Stimulated activated CD4-positive, alpha-beta T cell treated with anti-CD3 and anti-CD28 coated beads, Interleukin-4, amount 100 ng/mL, for 1 hour (primary cell): ENCODE data around the gene TLR2.
"Not testable (repeated sequence)": the region's sequence is repeated elsewhere in the genome, so short reads cannot be mapped to it uniquely, and the experiment has no call there.

Source experiments
- DNase-seq: peaks from one replicate; pipeline ENCODE4 v3.0.0-alpha.2; 2020

The TLR2 gene

GRCh38 chr4:153661215-153661822 lies 22.8 kb upstream of the TLR2 start:
- DNase-seq = no peak

GRCh38 chr4:153661908-153662307 lies 22.2 kb upstream of the TLR2 start:
- DNase-seq = no peak

DNA sequence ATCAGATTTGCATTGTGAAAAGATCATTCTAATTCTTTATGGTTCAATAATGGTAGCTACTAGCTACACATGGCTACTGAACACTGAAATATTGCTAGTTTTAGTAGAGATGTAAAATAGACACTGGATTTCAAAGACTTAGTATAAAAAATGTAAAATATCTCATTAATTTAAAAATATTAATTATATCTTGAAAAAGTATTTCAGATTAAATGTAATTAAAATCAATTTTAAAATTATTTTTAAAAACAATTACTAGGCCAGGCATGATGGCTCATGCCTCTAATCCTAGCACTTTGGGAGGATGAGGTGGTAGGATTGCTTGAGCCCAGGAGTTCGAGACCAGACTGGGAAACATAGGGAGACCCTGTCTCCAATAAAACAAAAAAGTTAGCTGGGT lies 20.4 kb upstream of the TLR2 start:
- DNase-seq = no peak

DNA sequence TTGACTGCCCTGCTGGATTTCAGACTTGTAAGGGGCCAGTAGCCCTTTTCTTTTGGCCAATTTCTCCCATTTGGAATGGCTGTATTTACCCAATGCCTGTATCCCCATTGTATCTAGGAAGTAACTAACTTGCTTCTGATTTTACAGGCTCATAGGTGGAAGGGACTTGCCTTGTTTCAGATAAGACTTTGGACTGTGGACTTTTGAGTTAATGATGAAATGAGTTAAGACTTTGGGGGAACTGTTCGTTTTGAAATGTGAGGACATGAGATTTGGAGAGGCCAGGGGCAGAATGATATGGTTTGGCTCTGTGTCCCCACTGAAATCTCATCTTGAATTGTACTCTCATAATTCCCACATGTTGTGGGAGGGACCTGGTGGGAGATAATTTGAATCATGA lies 17.6 kb upstream of the TLR2 start:
- not testable (repeated sequence) for DNase-seq

DNA sequence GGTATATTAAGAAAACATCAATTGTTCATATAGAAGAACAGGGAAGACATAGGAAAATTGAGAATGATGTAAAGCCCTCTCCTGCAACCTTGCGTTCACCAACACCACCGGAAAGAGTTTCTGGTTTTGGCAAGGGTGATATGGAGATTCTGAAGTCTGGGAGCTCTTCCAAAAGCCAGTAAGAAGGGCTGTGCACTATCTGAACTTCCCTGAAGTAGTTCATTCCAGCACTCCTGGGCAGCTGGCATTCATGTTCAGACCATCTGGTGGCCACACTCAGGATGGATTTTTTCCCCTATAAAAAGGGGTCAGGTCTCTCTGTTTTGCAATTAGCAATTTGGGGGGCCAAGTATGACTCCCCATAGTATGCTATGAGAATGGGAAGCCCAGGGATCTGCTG lies 15.4 kb upstream of the TLR2 start:
- DNase-seq = no peak

DNA sequence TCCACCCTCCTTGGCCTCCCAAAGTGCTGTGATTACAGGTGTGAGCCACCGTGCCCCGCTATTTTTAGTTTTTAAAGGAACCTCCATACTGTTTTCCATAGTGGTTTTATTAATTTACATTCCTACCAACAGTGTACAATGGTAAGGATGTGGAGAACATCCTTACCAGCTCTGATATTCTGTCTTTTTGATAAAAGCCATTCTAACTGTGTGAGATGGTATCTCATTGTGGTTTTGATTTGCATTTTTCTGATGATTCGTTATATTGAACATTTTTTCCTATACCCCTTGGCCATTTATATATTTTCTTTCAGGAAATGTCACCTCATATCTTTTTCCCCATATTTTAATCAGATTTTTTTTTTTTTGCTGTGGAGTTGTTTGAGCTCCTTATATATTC lies 14.2 kb upstream of the TLR2 start:
- DNase-seq = no peak

- DNase-seq = no peak
Observed at GRCh38 chr4:153676486-153676885, 7.6 kb upstream of the TLR2 start.

DNA sequence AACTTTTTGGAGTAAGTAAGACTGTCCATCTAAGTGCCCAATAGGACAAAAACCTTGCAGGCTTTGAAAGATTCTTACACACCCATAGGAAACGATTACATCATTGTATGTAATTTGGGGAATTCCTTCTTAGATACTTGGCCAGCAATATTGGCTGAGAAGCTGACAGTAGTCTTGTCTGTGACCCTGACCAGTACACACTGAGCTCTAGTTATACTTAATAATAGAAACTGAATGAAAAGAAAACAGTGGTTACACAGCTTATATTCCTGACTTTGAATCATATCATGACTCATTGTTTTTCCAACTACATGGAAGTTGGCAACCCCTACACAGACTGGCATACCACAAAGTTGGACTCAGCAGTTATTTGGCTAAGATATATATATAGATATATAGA lies 7.1 kb upstream of the TLR2 start:
- DNase-seq = no peak

GRCh38 chr4:153679486-153679885 lies 4.6 kb upstream of the TLR2 start:
- DNase-seq = no peak

DNA sequence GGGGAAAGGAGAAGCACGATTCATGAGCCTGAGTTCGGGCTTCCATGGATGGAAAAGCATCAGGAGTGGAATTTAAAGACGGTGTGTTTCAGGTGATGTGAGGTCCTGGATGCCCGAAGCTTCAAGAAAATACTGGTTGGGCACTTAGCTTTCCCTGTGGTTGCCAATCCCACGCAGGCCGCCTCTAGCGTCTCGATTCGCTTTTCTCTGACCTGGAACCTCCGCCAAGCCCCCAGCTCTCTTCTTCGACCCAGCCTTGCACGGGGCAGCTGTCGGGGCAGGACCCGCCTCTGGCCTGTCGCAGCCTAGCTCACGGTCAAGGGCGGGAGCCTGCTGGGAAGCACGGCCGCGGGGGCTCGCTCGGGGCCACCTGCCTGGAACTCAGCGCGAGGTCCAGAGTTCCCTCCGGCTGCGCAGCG lies 308 bp upstream of the TLR2 start:
- no peak for DNase-seq

GRCh38 chr4:153684971-153685371 lies 891 bp downstream of the TLR2 start:
- DNase-seq = no peak

- DNase-seq = no peak
Observed at GRCh38 chr4:153704522-153704921, 20.4 kb downstream of the TLR2 start.

DNA sequence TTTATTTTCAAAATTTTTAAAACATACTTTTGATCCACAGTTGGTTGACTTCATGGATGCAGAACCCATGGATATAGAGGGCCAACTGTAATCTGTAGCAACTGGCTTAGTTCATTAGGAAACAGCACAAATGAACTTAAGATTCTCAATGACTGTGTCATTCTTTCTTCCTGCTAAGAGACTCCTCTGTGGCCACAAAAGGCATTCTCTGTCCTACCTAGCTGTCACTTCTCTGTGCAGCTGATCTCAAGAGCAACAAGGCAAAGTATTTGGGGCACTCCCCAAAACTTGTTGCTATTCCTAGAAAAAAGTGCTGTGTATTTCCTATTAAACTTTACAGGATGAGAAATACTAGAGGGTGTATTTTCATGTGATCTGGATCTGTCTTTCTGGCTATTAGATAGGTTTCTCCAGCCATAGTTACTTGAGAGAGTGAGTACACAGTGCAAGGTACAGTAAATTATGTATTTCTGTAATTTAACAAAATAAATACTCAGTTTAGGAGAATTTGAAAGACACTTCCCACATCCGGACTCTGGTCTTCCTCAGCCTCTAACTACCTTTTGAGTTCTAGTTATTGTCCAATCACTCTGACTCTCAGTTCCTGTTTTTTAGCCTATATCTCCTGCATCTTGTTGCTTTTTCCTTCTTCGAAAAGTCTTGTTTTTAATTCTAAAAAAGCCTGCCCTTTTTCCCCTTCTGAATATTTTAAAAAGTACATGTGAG lies 21.8 kb downstream of the TLR2 start:
- no peak for DNase-seq

GRCh38 chr4:153706519-153706918 lies 22.4 kb downstream of the TLR2 start:
- no peak for DNase-seq

DNA sequence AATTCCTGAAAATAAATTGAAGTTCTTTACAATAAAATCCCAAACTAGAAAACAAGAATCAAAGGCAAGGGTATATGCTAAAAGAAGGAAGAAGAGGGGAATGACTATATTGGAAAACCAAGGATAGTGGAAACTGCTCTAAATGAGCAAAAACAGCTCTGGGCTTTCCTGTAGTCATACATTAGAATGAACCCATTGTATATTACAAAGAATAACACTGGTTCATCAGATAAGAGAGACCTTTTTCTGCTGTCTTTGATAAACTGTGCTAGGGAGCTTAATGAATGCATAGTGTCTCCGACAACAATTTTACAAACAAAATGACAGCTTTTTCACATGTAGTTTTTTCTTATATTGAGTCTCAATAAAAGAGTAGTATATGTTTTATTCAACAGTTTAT lies 26.6 kb downstream of the TLR2 start:
- DNase-seq = no peak

GRCh38 chr4:153713866-153714646 lies 30.0 kb downstream of the TLR2 start:
- no peak for DNase-seq

DNA sequence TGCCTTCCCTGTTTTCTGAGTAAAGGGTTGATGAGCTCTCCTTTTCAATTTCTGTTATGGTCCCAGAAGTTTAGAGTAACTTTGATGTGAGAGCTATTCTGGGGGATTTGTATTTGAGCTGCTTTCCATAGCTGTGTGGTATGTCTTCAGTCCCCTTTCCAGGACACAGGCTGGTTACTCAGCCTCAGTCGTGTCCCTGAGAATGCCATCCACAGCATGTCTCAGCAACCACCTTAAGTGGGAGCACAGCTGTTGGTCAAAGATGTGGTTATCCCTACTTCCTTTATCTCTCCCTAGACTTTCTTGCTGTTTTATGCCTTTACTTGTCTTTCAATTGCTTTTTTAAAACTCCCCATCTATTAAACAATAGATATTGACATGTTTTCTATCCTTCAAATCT lies 38.0 kb downstream of the TLR2 start:
- no peak for DNase-seq

GRCh38 chr4:153724606-153725005 lies 40.5 kb downstream of the TLR2 start:
- DNase-seq = no peak

GRCh38 chr4:153725136-153725830 lies 41.2 kb downstream of the TLR2 start:
- no peak for DNase-seq

DNA sequence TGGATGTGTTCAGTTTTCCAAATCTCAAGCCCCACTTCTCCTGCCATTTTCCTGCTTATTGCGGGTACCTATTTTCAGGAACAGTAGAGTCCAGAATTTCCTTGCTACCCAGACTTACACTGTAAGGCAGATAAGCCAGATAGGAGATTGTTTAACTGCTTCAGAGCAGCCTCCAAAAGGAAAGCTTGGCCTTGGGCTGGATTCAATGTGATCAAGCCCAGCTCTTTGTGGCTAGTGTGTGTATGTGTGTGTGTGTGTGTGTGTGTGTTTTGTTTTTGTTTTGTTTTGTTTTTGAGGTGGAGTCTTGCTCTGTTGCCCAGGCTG lies 41.7 kb downstream of the TLR2 start:
- no peak for DNase-seq

- DNase-seq = no peak
Observed at GRCh38 chr4:153728151-153728550, 44.1 kb downstream of the TLR2 start.

- no peak for DNase-seq
Observed at GRCh38 chr4:153728660-153729059, 44.6 kb downstream of the TLR2 start.

- no peak for DNase-seq
Observed at GRCh38 chr4:153729895-153730294, 45.8 kb downstream of the TLR2 start.

GRCh38 chr4:153731239-153731638 lies 47.2 kb downstream of the TLR2 start:
- DNase-seq = no peak
